Gastroesophageal sphincter (tissue), 4 donors: ENCODE results near the gene MICU1. TPM values are rescaled to one million over a fixed set of nuclear protein-coding genes. Genes with fewer than 3 reads are reported as not detected.
A peak's percentile ranks its signal among the peaks of the same experiment; 100 is the strongest.

Experiments
- ATAC-seq: fragments of 150-250 bp; one replicate; pipeline ENCODE4 v1.9.1; 2016; ENCODE audit warnings: mild to moderate bottlenecking, moderate library complexity
- H3K27ac ChIP-seq, 4 donors: fragments of 200-600 bp; sonication (generic) in 3 of 4; 1 replicate in 3 of 4; 2 replicates in 1 of 4; pipeline ENCODE4 v1.5.1; 2016 to 2019
- H3K27me3 ChIP-seq: fragments of 200-600 bp; sonication (generic); one replicate; pipeline ENCODE4 v1.5.1; 2019
- H3K36me3 ChIP-seq, 2 donors: fragments of 200-600 bp; sonication (generic); one replicate each; pipeline ENCODE4 v1.5.1; 2019; ENCODE audit warnings: control low read depth in 1 of 2
- H3K4me1 ChIP-seq, 3 donors: fragments of 200-600 bp; sonication (generic); 1 replicate in 2 of 3; 2 replicates in 1 of 3; pipeline ENCODE4 v1.5.1; 2016 to 2019; ENCODE audit warnings: control low read depth in 2 of 3
- H3K4me3 ChIP-seq, 2 donors: fragments of 200-600 bp; sonication (generic); one replicate each; pipeline ENCODE4 v1.5.1; 2019; ENCODE audit warnings: mild to moderate bottlenecking in 1 of 2, moderate library complexity in 1 of 2
- H3K9me3 ChIP-seq, 3 donors: fragments of 200-600 bp; sonication (generic); one replicate each; pipeline ENCODE4 v1.5.1; 2017 to 2019; ENCODE audit warnings: control low read depth in 2 of 3
- CTCF ChIP-seq, 4 experiments: fragments of 200-600 bp in 2 of 4; fragments of 450-650 bp in 2 of 4; sonication (generic) in 1 of 4; IDR thresholded peaks; one replicate each; pipeline ENCODE4 v1.5.1; 2017 to 2019; ENCODE audit warnings: antibody characterized with exemption in 4 of 4, mild to moderate bottlenecking in 2 of 4, moderate library complexity in 2 of 4
- EP300 ChIP-seq: sonication (generic); formaldehyde crosslinking; IDR thresholded peaks from one replicate; pipeline ENCODE4 v1.6.1; 2017; ENCODE audit warnings: antibody characterized with exemption, mild to moderate bottlenecking
- POLR2A ChIP-seq, 2 donors: fragments of 450-650 bp; IDR thresholded peaks; one replicate each; pipeline ENCODE4 v1.6.1; 2017; ENCODE audit warnings: antibody characterized with exemption in 2 of 2, mild to moderate bottlenecking in 2 of 2, moderate library complexity in 1 of 2
- POLR2AphosphoS5 ChIP-seq: sonication (generic); formaldehyde crosslinking; IDR thresholded peaks from one replicate; pipeline ENCODE4 v1.6.1; 2017; ENCODE audit warnings: antibody characterized with exemption
- WGBS, 2 donors: methylation state at CpG; one replicate each; pipeline ENCODE4 v1.1.5; 2018; ENCODE audit warnings: low coverage in 1 of 2; 5-methylcytosine and 5-hydroxymethylcytosine counted together
- total RNA-seq, 4 donors: library from RNA; depleted of rRNA; stranded (reverse); fragments of >200 nt; gene quantifications; one replicate each; pipeline ENCODE4 v1.1.0, GENCODE V29; 2016

The MICU1 gene
- total RNA-seq, 4 donors from 2014 or later = 37.5 to 42.2 (median 40.8) TPM

DNA sequence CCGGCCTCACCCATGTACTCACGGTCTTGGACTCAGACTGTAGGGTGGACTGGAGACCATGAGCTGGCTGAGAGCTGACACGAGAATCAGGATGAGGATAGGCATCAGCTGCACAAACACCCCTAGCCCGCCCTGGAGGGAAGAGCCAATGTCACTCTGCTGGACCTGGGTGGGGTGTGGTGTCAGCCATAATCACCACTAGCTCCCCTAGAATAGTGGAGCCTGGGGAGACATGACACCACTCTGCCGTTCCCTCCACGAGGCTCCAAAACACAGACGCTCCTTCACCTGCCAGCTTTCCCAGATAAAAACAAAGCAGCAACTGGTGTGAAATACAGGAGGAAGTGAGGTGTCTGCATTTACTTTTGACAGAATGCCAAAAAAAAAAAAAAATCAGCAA lies 287.7 kb downstream of the MICU1 start:
- ATAC-seq = no peak
- H3K4me1 ChIP-seq = peaks cover 0 to 57% (median 36%) of the 10 kb centered on the region in 3 donors
- no peak overlapping the region for H3K27ac ChIP-seq
- peaks cover 0 to 88% of the 10 kb centered on the region in 2 donors for H3K36me3 ChIP-seq
- TF ChIP-seq POLR2AphosphoS5 (no peak), EP300 (no peak), POLR2A (IDR thresholded peaks at IDR 0.05) (no peak), CTCF (IDR thresholded peaks at IDR 0.05) (no peak)
- 68 to 80% methylated on average over 2 to 3 of the region's 7 CpGs for WGBS, 2 donors
- H3K9me3 ChIP-seq = no peaks in the 10 kb centered on the region
- no peaks in the 10 kb centered on the region for H3K27me3 ChIP-seq
- H3K4me3 ChIP-seq = no peak overlapping the region

DNA sequence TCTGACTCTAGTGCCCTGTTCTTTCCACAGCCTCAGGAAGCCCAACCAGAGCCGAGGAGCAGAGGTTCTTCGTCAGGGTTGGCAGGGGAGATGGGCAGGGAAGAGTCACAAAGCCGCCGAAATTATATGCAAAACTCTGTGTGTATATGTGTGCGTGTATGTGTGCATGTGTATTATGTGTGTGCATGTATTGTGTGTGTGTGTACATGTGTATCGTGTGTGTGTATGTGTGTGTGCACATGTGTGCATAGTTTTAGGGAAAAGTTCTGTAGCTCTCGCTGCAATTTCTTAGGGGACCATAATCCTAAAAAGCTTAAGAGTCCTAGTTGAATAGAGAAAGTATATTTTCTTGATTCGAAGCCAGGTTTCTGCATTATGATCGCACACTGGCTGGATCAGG lies 288.2 kb downstream of the MICU1 start:
- Histone ChIP-seq H3K27me3 (no peaks in the 10 kb centered on the region), H3K9me3 (no peaks in the 10 kb centered on the region), H3K27ac (no peak overlapping the region), H3K4me3 (no peak overlapping the region), H3K36me3 (peaks cover 0 to 84% of the 10 kb centered on the region in 2 donors), H3K4me1 (peaks cover 0 to 62% (median 39%) of the 10 kb centered on the region in 3 donors)
- no peak for TF ChIP-seq POLR2AphosphoS5
- 76 to 92% methylated on average over 6 to 8 of the region's 9 CpGs for WGBS, 2 donors
- ATAC-seq = no peak

- TF ChIP-seq EP300 (no peak), POLR2A (IDR thresholded peaks at IDR 0.05) (no peak), POLR2AphosphoS5 (peak; percentile 44), CTCF (IDR thresholded peaks at IDR 0.05) (peak in 3 of 4 experiments; percentile 92 to 98 (median 95))
- Histone ChIP-seq H3K9me3 (no peaks in the 10 kb centered on the region), H3K4me3 (no peak overlapping the region), H3K27ac (peak overlapping the region in 3 of 4 donors; percentile 83 to 91 (median 90)), H3K4me1 (peaks cover 0 to 68% (median 45%) of the 10 kb centered on the region in 3 donors), H3K36me3 (peaks cover 0 to 78% of the 10 kb centered on the region in 2 donors), H3K27me3 (no peaks in the 10 kb centered on the region)
- peak; percentile 14 for ATAC-seq
- no CpG with 5 or more reads among the region's 5 CpGs for WGBS, 2 donors
These were observed 288.7 kb downstream of the MICU1 start for GRCh38 chr10:72337039-72337629.

- no peak for ATAC-seq
- Histone ChIP-seq H3K27ac (peak overlapping the region; percentile 4 to 91 (median 86)), H3K4me1 (peaks cover 0 to 75% (median 51%) of the 10 kb centered on the region in 3 donors), H3K27me3 (no peaks in the 10 kb centered on the region), H3K4me3 (no peak overlapping the region), H3K9me3 (no peaks in the 10 kb centered on the region), H3K36me3 (peaks cover 0 to 71% of the 10 kb centered on the region in 2 donors)
- 60 to 74% methylated on average over 2 to 3 of the region's 18 CpGs for WGBS, 2 donors
- no peak for TF ChIP-seq CTCF (IDR thresholded peaks at IDR 0.05)
- no peak for TF ChIP-seq POLR2A (IDR thresholded peaks at IDR 0.05)
- no peak for TF ChIP-seq EP300
- no peak for TF ChIP-seq POLR2AphosphoS5
These were observed 289.4 kb downstream of the MICU1 start for GRCh38 chr10:72336259-72337038.

GRCh38 chr10:72335394-72336258 lies 290.3 kb downstream of the MICU1 start:
- Histone ChIP-seq H3K27me3 (no peaks in the 10 kb centered on the region), H3K4me3 (no peak overlapping the region), H3K36me3 (peaks cover 0 to 63% of the 10 kb centered on the region in 2 donors), H3K4me1 (peaks cover 0 to 77% (median 56%) of the 10 kb centered on the region in 3 donors), H3K9me3 (no peaks in the 10 kb centered on the region), H3K27ac (peak overlapping the region; percentile 26 to 91 (median 86))
- no peak for TF ChIP-seq POLR2A (IDR thresholded peaks at IDR 0.05)
- TF ChIP-seq EP300 = no peak
- TF ChIP-seq POLR2AphosphoS5 = peak; percentile 44
- ATAC-seq = peak; percentile 54
- no CpG with 5 or more reads among the region's 20 CpGs for WGBS, 2 donors
